ENCODE results near the gene PRKAR2A. TPM values are rescaled to one million over a fixed set of nuclear protein-coding genes. Genes with fewer than 3 reads are reported as not detected.
"Not testable (repeated sequence)": the region's sequence is repeated elsewhere in the genome, so short reads cannot be mapped to it uniquely, and the experiment has no call there.

The PRKAR2A gene
- total RNA-seq, 5 donors from 2014 or later (not counting 1 experiment from before 2014, with no cell fraction given) = 30.9 to 51.8 (median 49.0) TPM

- ChIA-PET POLR2A (interaction anchor here in 1 of 2 donors (0.5 kb wide), 1 partner anchor 195 kb away, joined by 3 read pairs; no protein-coding TSS in a partner anchor), CTCF (no interaction called here)
- DNase-seq (no peak), ATAC-seq (replicated peaks in 1 of 4) (no peak)
- Histone ChIP-seq H3K4me1 (ENCODE audit: control insufficient read depth in 1 of 2, extremely low read depth in 1 of 2, insufficient read depth in 2 of 2, low read length in 2 of 2) (peaks cover 0 to 30% of the 10 kb centered on the region in 2 experiments), H3K27ac (ENCODE audit: low read length) (peak overlapping the region; percentile 86), H3K4me3 (ENCODE audit: control insufficient read depth in 1 of 2, extremely low read depth in 1 of 2, low read length in 1 of 2) (no peak overlapping the region), H3K36me3 (ENCODE audit: control insufficient read depth in 2 of 2, extremely low read depth in 1 of 2, insufficient read depth in 1 of 2, low read length in 1 of 2) (no peaks in the 10 kb centered on the region), H3K27me3 (replicated peaks in 1 of 2; ENCODE audit: control insufficient read depth in 2 of 2, extremely low read depth in 1 of 2, insufficient read depth in 2 of 2, low read length in 1 of 2) (no peaks in the 10 kb centered on the region), H3K9me3 (no peaks in the 10 kb centered on the region)
- Mint-ChIP-seq H3K4me3 (peak overlapping the region in 1 of 3 donors; percentile 23), H3K27me3 (no peaks in the 10 kb centered on the region), H3K9me3 (peaks cover 0 to 12% (median 3%) of the 10 kb centered on the region in 3 donors), H3K36me3 (peaks cover 6% of the 10 kb centered on the region), H3K4me1 (peaks cover 38 to 42% (median 38%) of the 10 kb centered on the region in 3 donors), H3K27ac (peak overlapping the region; percentile 78 to 84)
- WGBS (ENCODE audit: insufficient coverage) = no CpG with 5 or more reads among the region's 3 CpGs
These were observed 36.1 kb downstream of the PRKAR2A start for GRCh38 chr3:48811524-48811923.

- Histone ChIP-seq H3K27me3 (replicated peaks in 1 of 2; ENCODE audit: control insufficient read depth in 2 of 2, extremely low read depth in 1 of 2, insufficient read depth in 2 of 2, low read length in 1 of 2) (no peaks in the 10 kb centered on the region), H3K9me3 (no peaks in the 10 kb centered on the region), H3K4me1 (ENCODE audit: control insufficient read depth in 1 of 2, extremely low read depth in 1 of 2, insufficient read depth in 2 of 2, low read length in 2 of 2) (no peaks in the 10 kb centered on the region), H3K36me3 (ENCODE audit: control insufficient read depth in 2 of 2, extremely low read depth in 1 of 2, insufficient read depth in 1 of 2, low read length in 1 of 2) (no peaks in the 10 kb centered on the region), H3K4me3 (ENCODE audit: control insufficient read depth in 1 of 2, extremely low read depth in 1 of 2, low read length in 1 of 2) (no peak overlapping the region), H3K27ac (ENCODE audit: low read length) (no peak overlapping the region)
- ChIA-PET CTCF (no interaction called here), POLR2A (no interaction called here)
- no peak overlapping the region for H3K27ac Mint-ChIP-seq
- H3K4me3 Mint-ChIP-seq = no peak overlapping the region
- 100% methylated on average over 2 of the region's 4 CpGs for WGBS (ENCODE audit: insufficient coverage)
- peaks cover 11 to 21% (median 14%) of the 10 kb centered on the region in 3 donors for H3K4me1 Mint-ChIP-seq
- DNase-seq (no peak), ATAC-seq (replicated peaks in 1 of 4) (no peak)
- peaks cover 23% of the 10 kb centered on the region for H3K36me3 Mint-ChIP-seq
- H3K9me3 Mint-ChIP-seq = no peaks in the 10 kb centered on the region
- H3K27me3 Mint-ChIP-seq = no peaks in the 10 kb centered on the region
These were observed 42.7 kb downstream of the PRKAR2A start for GRCh38 chr3:48804930-48805329.

GRCh38 chr3:48800831-48801230 is 46.8 kb downstream of the PRKAR2A start:
- WGBS (ENCODE audit: insufficient coverage) = 100% methylated on average over 8 of the region's 12 CpGs
- peaks cover 20% of the 10 kb centered on the region for H3K36me3 Mint-ChIP-seq
- H3K27ac ChIP-seq (ENCODE audit: low read length); ATAC-seq (replicated peaks in 1 of 4); H3K9me3 Mint-ChIP-seq; H3K4me1 ChIP-seq (ENCODE audit: control insufficient read depth in 1 of 2, extremely low read depth in 1 of 2, insufficient read depth in 2 of 2, low read length in 2 of 2); H3K27me3 Mint-ChIP-seq; H3K4me3 Mint-ChIP-seq; H3K36me3 ChIP-seq (ENCODE audit: control insufficient read depth in 2 of 2, extremely low read depth in 1 of 2, insufficient read depth in 1 of 2, low read length in 1 of 2); POLR2A ChIA-PET; H3K27ac Mint-ChIP-seq; H3K4me3 ChIP-seq (ENCODE audit: control insufficient read depth in 1 of 2, extremely low read depth in 1 of 2, low read length in 1 of 2); H3K27me3 ChIP-seq (replicated peaks in 1 of 2; ENCODE audit: control insufficient read depth in 2 of 2, extremely low read depth in 1 of 2, insufficient read depth in 2 of 2, low read length in 1 of 2); DNase-seq; H3K9me3 ChIP-seq: not testable (repeated sequence)
- peaks cover 5 to 14% (median 10%) of the 10 kb centered on the region in 3 donors for H3K4me1 Mint-ChIP-seq
- CTCF ChIA-PET = interaction anchor here in 1 of 2 donors (0.6 kb wide), 1 partner anchor 11 kb away, joined by 3 read pairs; no protein-coding TSS in a partner anchor

DNA sequence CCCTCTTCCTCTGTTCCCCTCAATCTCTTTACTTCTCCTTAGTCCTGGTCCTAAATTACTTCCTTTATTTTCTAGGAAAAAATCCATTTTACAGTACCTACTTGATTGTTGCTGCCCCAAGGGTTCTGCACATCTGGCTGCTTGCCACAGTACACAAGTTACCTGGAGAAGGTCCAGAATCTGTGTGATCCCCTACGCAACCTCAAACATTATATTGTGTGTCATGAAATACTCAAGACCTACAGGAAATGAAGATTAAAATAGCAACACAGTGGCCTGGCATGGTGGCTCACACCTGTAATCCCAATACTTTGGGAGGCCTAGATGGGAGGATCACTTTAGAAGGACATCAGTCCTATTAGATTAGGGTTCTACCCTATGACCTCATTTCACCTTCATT is 48.7 kb downstream of the PRKAR2A start:
- no peaks in the 10 kb centered on the region for H3K4me1 ChIP-seq (ENCODE audit: control insufficient read depth in 1 of 2, extremely low read depth in 1 of 2, insufficient read depth in 2 of 2, low read length in 2 of 2)
- no peak overlapping the region for H3K27ac ChIP-seq (ENCODE audit: low read length)
- CTCF ChIA-PET = interaction anchor here in 1 of 2 donors (0.7 kb wide), 1 partner anchor 175 kb away, joined by 3 read pairs; no protein-coding TSS in a partner anchor
- Mint-ChIP-seq H3K9me3 (no peaks in the 10 kb centered on the region), H3K27ac (peak overlapping the region in 1 of 2 donors; percentile 58), H3K36me3 (peaks cover 10% of the 10 kb centered on the region), H3K4me3 (no peak overlapping the region), H3K4me1 (peaks cover 5 to 10% (median 6%) of the 10 kb centered on the region in 3 donors), H3K27me3 (no peaks in the 10 kb centered on the region)
- POLR2A ChIA-PET = no interaction called here
- no peaks in the 10 kb centered on the region for H3K36me3 ChIP-seq (ENCODE audit: control insufficient read depth in 2 of 2, extremely low read depth in 1 of 2, insufficient read depth in 1 of 2, low read length in 1 of 2)
- no CpG with 5 or more reads among the region's 1 CpG for WGBS (ENCODE audit: insufficient coverage)
- no peak for ATAC-seq (replicated peaks in 1 of 4)
- H3K4me3 ChIP-seq (ENCODE audit: control insufficient read depth in 1 of 2, extremely low read depth in 1 of 2, low read length in 1 of 2) = no peak overlapping the region
- H3K9me3 ChIP-seq = no peaks in the 10 kb centered on the region
- DNase-seq = no peak
- no peaks in the 10 kb centered on the region for H3K27me3 ChIP-seq (replicated peaks in 1 of 2; ENCODE audit: control insufficient read depth in 2 of 2, extremely low read depth in 1 of 2, insufficient read depth in 2 of 2, low read length in 1 of 2)

GRCh38 chr3:48797626-48798025 is 50.0 kb downstream of the PRKAR2A start:
- no peaks in the 10 kb centered on the region for H3K9me3 ChIP-seq
- ATAC-seq (replicated peaks in 1 of 4) = no peak
- Mint-ChIP-seq H3K36me3 (peaks cover 13% of the 10 kb centered on the region), H3K4me1 (peaks cover 2 to 6% (median 5%) of the 10 kb centered on the region in 3 donors), H3K4me3 (no peak overlapping the region), H3K27me3 (no peaks in the 10 kb centered on the region), H3K9me3 (no peaks in the 10 kb centered on the region), H3K27ac (peak overlapping the region; percentile 4 to 23)
- CTCF ChIA-PET = no interaction called here
- no peaks in the 10 kb centered on the region for H3K36me3 ChIP-seq (ENCODE audit: control insufficient read depth in 2 of 2, extremely low read depth in 1 of 2, insufficient read depth in 1 of 2, low read length in 1 of 2)
- no CpG with 5 or more reads among the region's 2 CpGs for WGBS (ENCODE audit: insufficient coverage)
- H3K4me1 ChIP-seq (ENCODE audit: control insufficient read depth in 1 of 2, extremely low read depth in 1 of 2, insufficient read depth in 2 of 2, low read length in 2 of 2) = no peaks in the 10 kb centered on the region
- POLR2A ChIA-PET = no interaction called here
- no peak overlapping the region for H3K4me3 ChIP-seq (ENCODE audit: control insufficient read depth in 1 of 2, extremely low read depth in 1 of 2, low read length in 1 of 2)
- no peaks in the 10 kb centered on the region for H3K27me3 ChIP-seq (replicated peaks in 1 of 2; ENCODE audit: control insufficient read depth in 2 of 2, extremely low read depth in 1 of 2, insufficient read depth in 2 of 2, low read length in 1 of 2)
- no peak for DNase-seq
- H3K27ac ChIP-seq (ENCODE audit: low read length) = no peak overlapping the region

DNA sequence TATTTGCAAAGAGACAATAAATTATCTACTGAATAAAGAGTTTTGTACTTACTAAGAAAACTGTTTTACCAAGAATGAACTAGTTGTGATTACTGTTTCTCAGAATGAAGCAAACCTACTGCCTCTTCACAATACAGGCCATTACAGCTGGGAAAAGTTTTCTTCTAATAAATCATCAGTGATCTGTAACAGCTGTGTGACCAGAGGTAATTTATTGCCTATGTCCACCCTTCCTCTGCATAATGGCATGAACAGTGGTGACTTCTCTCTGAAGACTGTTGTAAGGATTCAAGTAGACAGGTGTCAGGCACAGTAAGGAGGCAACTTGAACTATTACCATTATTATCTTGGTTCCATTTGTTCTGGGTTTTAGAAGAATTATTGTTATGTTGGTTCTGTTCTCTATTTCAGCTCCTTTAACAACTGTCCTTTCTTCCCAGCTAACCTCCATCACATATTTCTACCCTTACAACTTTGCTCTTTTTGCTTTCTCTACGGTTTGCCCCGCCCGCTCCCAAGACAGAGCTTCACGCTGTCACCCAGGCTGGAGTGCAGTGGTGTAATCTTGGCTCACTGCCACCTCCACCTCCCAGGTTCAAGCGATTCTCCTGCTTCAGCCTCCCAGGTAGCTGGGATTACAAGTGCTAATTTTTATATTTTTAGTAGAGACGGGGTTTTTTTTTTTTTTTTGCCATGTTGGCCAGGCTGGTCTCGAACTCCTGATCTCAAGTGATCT is 51.5 kb downstream of the PRKAR2A start:
- DNase-seq = no peak
- Mint-ChIP-seq H3K4me3 (no peak overlapping the region), H3K9me3 (no peaks in the 10 kb centered on the region), H3K27ac (no peak overlapping the region), H3K36me3 (peaks cover 9% of the 10 kb centered on the region), H3K4me1 (peaks cover 0 to 5% (median 2%) of the 10 kb centered on the region in 3 donors), H3K27me3 (no peaks in the 10 kb centered on the region)
- POLR2A ChIA-PET = interaction anchor here (0.6 to 0.7 kb wide), 3 partner anchors 56 to 986 kb away, joined by 3 to 5 read pairs (median 5); no protein-coding TSS in a partner anchor
- CTCF ChIA-PET = no interaction called here
- ATAC-seq (replicated peaks in 1 of 4) = no peak
- 100% methylated on average over 3 of the region's 7 CpGs for WGBS (ENCODE audit: insufficient coverage)
- no peaks in the 10 kb centered on the region for H3K27me3 ChIP-seq (replicated peaks in 1 of 2; ENCODE audit: control insufficient read depth in 2 of 2, extremely low read depth in 1 of 2, insufficient read depth in 2 of 2, low read length in 1 of 2)
- no peaks in the 10 kb centered on the region for H3K9me3 ChIP-seq
- H3K4me3 ChIP-seq (ENCODE audit: control insufficient read depth in 1 of 2, extremely low read depth in 1 of 2, low read length in 1 of 2) = no peak overlapping the region
- H3K27ac ChIP-seq (ENCODE audit: low read length) = no peak overlapping the region
- no peaks in the 10 kb centered on the region for H3K36me3 ChIP-seq (ENCODE audit: control insufficient read depth in 2 of 2, extremely low read depth in 1 of 2, insufficient read depth in 1 of 2, low read length in 1 of 2)
- no peaks in the 10 kb centered on the region for H3K4me1 ChIP-seq (ENCODE audit: control insufficient read depth in 1 of 2, extremely low read depth in 1 of 2, insufficient read depth in 2 of 2, low read length in 2 of 2)
